OCI-LY7 (cell line): ENCODE data around the gene DDC.

ENCODE experiments used
- EZH2phosphoT487 ChIP-seq: fragments of 200-600 bp; sonication (generic); IDR thresholded peaks from 2 replicates; pipeline ENCODE4 v1.6.1; 2018; ENCODE audit warnings: low read depth, borderline replicate concordance, mild to moderate bottlenecking, mixed run types, antibody characterized with exemption, low read length, moderate library complexity, mixed read lengths
- TF ChIP-seq, protein P1 (sequence below): fragments of 200-600 bp; sonication (generic); conservative IDR thresholded peaks from 2 replicates; pipeline ENCODE4 v1.5.1; 2014; ENCODE audit warnings: mild to moderate bottlenecking, antibody characterized with exemption, low read length, moderate library complexity, mixed read lengths

DNA sequence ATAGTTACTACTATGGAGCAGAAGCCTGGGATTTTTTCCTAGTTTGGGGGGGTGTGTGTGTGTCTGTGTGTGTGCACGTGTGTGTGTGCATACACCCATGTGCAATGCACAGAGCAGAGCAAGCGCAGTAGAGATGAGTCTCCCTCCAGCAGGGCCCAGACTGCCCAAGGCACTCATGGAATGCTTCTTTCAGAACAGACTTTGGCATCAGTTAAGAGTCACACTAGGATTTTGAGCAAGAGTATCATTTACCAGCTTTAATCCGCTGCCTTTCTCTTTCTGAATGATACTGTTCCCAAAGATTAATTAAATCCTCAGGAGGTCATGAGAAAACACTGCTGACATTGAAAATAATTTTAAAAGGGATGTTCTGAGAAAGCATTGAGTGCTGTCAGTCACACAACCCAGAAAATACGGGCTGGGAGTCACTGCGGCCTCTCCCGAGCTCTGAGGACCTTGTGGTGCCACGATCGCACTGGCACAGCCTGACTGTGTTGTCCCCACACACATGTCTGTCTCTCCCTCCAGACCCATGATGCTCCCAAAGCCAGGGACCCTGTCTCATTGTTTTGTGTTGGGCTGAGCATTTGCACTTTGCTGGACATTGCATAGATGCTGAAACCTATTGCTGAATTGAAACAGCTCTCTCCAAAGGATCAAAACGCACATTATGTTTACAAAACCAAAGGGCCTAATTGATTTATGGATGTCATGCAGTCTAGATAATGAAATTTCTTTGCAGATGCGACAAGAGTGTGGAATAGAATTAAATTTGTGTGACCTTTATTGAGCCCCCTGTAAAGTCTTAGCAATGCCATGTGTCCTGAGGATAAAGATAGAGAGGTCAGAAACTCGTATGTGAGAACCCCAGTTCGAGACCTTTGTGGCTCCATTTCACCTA lies 60.3 kb downstream of the DDC start:
- TF ChIP-seq, protein P1, sequence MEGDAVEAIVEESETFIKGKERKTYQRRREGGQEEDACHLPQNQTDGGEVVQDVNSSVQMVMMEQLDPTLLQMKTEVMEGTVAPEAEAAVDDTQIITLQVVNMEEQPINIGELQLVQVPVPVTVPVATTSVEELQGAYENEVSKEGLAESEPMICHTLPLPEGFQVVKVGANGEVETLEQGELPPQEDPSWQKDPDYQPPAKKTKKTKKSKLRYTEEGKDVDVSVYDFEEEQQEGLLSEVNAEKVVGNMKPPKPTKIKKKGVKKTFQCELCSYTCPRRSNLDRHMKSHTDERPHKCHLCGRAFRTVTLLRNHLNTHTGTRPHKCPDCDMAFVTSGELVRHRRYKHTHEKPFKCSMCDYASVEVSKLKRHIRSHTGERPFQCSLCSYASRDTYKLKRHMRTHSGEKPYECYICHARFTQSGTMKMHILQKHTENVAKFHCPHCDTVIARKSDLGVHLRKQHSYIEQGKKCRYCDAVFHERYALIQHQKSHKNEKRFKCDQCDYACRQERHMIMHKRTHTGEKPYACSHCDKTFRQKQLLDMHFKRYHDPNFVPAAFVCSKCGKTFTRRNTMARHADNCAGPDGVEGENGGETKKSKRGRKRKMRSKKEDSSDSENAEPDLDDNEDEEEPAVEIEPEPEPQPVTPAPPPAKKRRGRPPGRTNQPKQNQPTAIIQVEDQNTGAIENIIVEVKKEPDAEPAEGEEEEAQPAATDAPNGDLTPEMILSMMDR = no peak
- TF ChIP-seq EZH2phosphoT487 = no peak
